Liver (tissue), 9 donors: ENCODE measurements around the gene COX7A1. TPM values are rescaled to one million over a fixed set of nuclear protein-coding genes. Genes with fewer than 3 reads are reported as not detected.

ENCODE experiments used
- DNase-seq: peaks from one replicate; pipeline ENCODE4 v3.0.0-alpha.2; 2017; ENCODE audit warnings: low spot score
- H3K27ac ChIP-seq, 2 donors: one replicate each; pipeline ENCODE4 v1.7.0; 2013; ENCODE audit warnings: inconsistent platforms in 2 of 2, low read length in 2 of 2, control low read depth in 1 of 2, low read depth in 1 of 2, mild to moderate bottlenecking in 1 of 2
- H3K27me3 ChIP-seq, 4 donors: one replicate each; pipeline versions ENCODE4 v1.6.1 to v1.7.0; 2013; ENCODE audit warnings: low read length in 3 of 4, inconsistent platforms in 1 of 4, mild to moderate bottlenecking in 1 of 4, moderate library complexity in 1 of 4; ENCODE audit not compliant: control insufficient read depth in 4 of 4, insufficient read depth in 4 of 4
- H3K36me3 ChIP-seq, 4 donors: one replicate each; pipeline versions ENCODE4 v1.6.1 to v1.7.0; 2013; ENCODE audit warnings: low read length in 3 of 4, mild to moderate bottlenecking in 3 of 4, low read depth in 1 of 4, moderate library complexity in 1 of 4; ENCODE audit not compliant: control insufficient read depth in 4 of 4, insufficient read depth in 3 of 4
- H3K4me1 ChIP-seq, 4 donors: one replicate each; pipeline versions ENCODE4 v1.6.1 to v1.7.0; 2013; ENCODE audit warnings: low read length in 3 of 4, mild to moderate bottlenecking in 3 of 4, moderate library complexity in 1 of 4; ENCODE audit not compliant: control insufficient read depth in 4 of 4, insufficient read depth in 4 of 4
- H3K4me3 ChIP-seq, 3 donors: one replicate each; pipeline versions ENCODE4 v1.6.1 to v1.7.0; 2013; ENCODE audit warnings: low read length in 3 of 3, control low read depth in 1 of 3, low read depth in 1 of 3, mild to moderate bottlenecking in 1 of 3
- H3K9ac ChIP-seq, 2 donors: one replicate each; pipeline ENCODE4 v1.7.0; 2013; ENCODE audit warnings: low read length in 2 of 2, mild to moderate bottlenecking in 2 of 2, moderate library complexity in 2 of 2, control low read depth in 1 of 2, low read depth in 1 of 2
- H3K9me3 ChIP-seq, 4 donors: one replicate each; pipeline versions ENCODE4 v1.6.1 to v1.7.0; 2013; ENCODE audit warnings: low read length in 3 of 4; ENCODE audit not compliant: control insufficient read depth in 4 of 4
- ATF3 ChIP-seq: IDR thresholded peaks from 2 replicates; pipeline ENCODE4 v1.6.1; 2016; ENCODE audit warnings: antibody characterized with exemption
- CTCF ChIP-seq: fragments of 150-350 bp; IDR thresholded peaks from 2 replicates; pipeline ENCODE4 v1.5.1; 2017; ENCODE audit warnings: improper control_type of control experiment, low read depth, low read length; ENCODE audit not compliant: missing input control
- EGR1 ChIP-seq, 2 donors: IDR thresholded peaks; 2 replicates each; pipeline ENCODE4 v1.6.1; 2016 to 2018; ENCODE audit warnings: antibody characterized with exemption in 2 of 2, low read depth in 2 of 2
- FOXA1 ChIP-seq: IDR thresholded peaks from 2 replicates; pipeline ENCODE4 v1.6.1; 2016; ENCODE audit warnings: antibody characterized with exemption
- FOXA2 ChIP-seq: IDR thresholded peaks from 2 replicates; pipeline ENCODE4 v1.6.1; 2016; ENCODE audit warnings: antibody characterized with exemption
- GABPA ChIP-seq, 2 donors: IDR thresholded peaks in 1 of 2; conservative IDR thresholded peaks in 1 of 2; 2 replicates each; pipeline ENCODE4 v1.6.1; 2016; ENCODE audit warnings: antibody characterized with exemption in 2 of 2, mild to moderate bottlenecking in 1 of 2, moderate library complexity in 1 of 2
- HNF4A ChIP-seq, 2 donors: conservative IDR thresholded peaks; 2 replicates each; pipeline ENCODE4 v1.6.1; 2016; ENCODE audit warnings: antibody characterized with exemption in 2 of 2, mild to moderate bottlenecking in 2 of 2
- HNF4G ChIP-seq: IDR thresholded peaks from 2 replicates; pipeline ENCODE4 v1.6.1; 2016; ENCODE audit warnings: antibody characterized with exemption
- JUND ChIP-seq, 2 donors: IDR thresholded peaks; 2 replicates each; pipeline ENCODE4 v1.6.1; 2016; ENCODE audit warnings: antibody characterized with exemption in 2 of 2
- MAX ChIP-seq: IDR thresholded peaks from 2 replicates; pipeline ENCODE4 v1.6.1; 2016; ENCODE audit warnings: antibody characterized with exemption
- NR2F2 ChIP-seq: IDR thresholded peaks from 2 replicates; pipeline ENCODE4 v1.6.1; 2016; ENCODE audit warnings: antibody characterized with exemption
- RAD21 ChIP-seq, 2 donors: IDR thresholded peaks; 2 replicates each; pipeline ENCODE4 v1.6.1; 2016; ENCODE audit warnings: antibody characterized with exemption in 2 of 2, mild to moderate bottlenecking in 2 of 2
- REST ChIP-seq: IDR thresholded peaks from 2 replicates; pipeline ENCODE4 v1.6.1; 2016; ENCODE audit warnings: antibody characterized with exemption, mild to moderate bottlenecking
- RXRA ChIP-seq, 2 donors: IDR thresholded peaks; 2 replicates each; pipeline ENCODE4 v1.6.1; 2017 to 2018; ENCODE audit warnings: antibody characterized with exemption in 2 of 2, mild to moderate bottlenecking in 1 of 2
- SP1 ChIP-seq: IDR thresholded peaks from 2 replicates; pipeline ENCODE4 v1.6.1; 2018; ENCODE audit warnings: antibody characterized with exemption, mild to moderate bottlenecking
- TAF1 ChIP-seq: conservative IDR thresholded peaks from 2 replicates; pipeline ENCODE4 v1.6.1; 2016; ENCODE audit warnings: antibody characterized with exemption, mild to moderate bottlenecking
- YY1 ChIP-seq: IDR thresholded peaks from 2 replicates; pipeline ENCODE4 v1.6.1; 2016; ENCODE audit warnings: antibody characterized with exemption, mild to moderate bottlenecking
- ZBTB33 ChIP-seq: IDR thresholded peaks from 2 replicates; pipeline ENCODE4 v1.6.1; 2016; ENCODE audit warnings: antibody characterized with exemption
- WGBS: extraction: QIAGEN DNeasy Blood & Tissue Kit; methylation state at CpG from one replicate; pipeline ENCODE4 v1.1.7; 2013; 5-methylcytosine and 5-hydroxymethylcytosine counted together
- polyA plus RNA-seq, 2 donors: library from polyadenylated mRNA; stranded (reverse) in 1 of 2; unstranded in 1 of 2; fragments of 200-250 nt in 1 of 2; fragments of >200 nt in 1 of 2; fragmentation: Nextera tagmentation in 1 of 2; extraction: Ambion mirVana in 1 of 2; gene quantifications; one replicate each; pipeline versions ENCODE4 v1.2.1 to v1.2.3, GENCODE V29; 2013 to 2015
- total RNA-seq, 2 donors: library from RNA; depleted of rRNA; stranded (reverse); fragments of >200 nt; gene quantifications; one replicate each; pipeline ENCODE4 v1.2.3, GENCODE V29; 2014
- donor health status: healthy.
- donor health status: healthy.
- donor health status: healthy.
- donor health status: healthy.
- donor health status: healthy.

The COX7A1 gene
- total and polyA plus RNA-seq, 4 donors, result 0.17 to 11.4 (median 1.3) TPM

GRCh38 chr19:36116344-36116637, 36.0 kb downstream of the COX7A1 start:
- 95% methylated on average over 1 of the region's 1 CpG for WGBS
- Histone ChIP-seq H3K36me3 (peaks cover 0 to 16% (median 8%) of the 10 kb centered on the region in 4 donors), H3K9ac (no peak overlapping the region), H3K9me3 (no peaks in the 10 kb centered on the region), H3K4me1 (peaks cover 5 to 21% (median 17%) of the 10 kb centered on the region in 4 donors), H3K4me3 (no peak overlapping the region), H3K27me3 (no peaks in the 10 kb centered on the region), H3K27ac (no peak overlapping the region)
- TF ChIP-seq YY1 (no peak), MAX (no peak), GABPA (IDR thresholded peaks at IDR 0.05 in 1 of 2, conservative IDR thresholded peaks at IDR 0.05 in 1 of 2) (no peak), EGR1 (IDR thresholded peaks at IDR 0.05; ENCODE audit: low read depth in 2 of 2) (no peak), CTCF (no peak), NR2F2 (no peak), RAD21 (IDR thresholded peaks at IDR 0.05) (no peak), FOXA2 (no peak), RXRA (IDR thresholded peaks at IDR 0.05) (no peak), ZBTB33 (no peak), FOXA1 (no peak), JUND (IDR thresholded peaks at IDR 0.05) (no peak), HNF4A (conservative IDR thresholded peaks at IDR 0.05) (no peak), REST (no peak), ATF3 (no peak), SP1 (no peak), HNF4G (no peak), TAF1 (no peak)
- no peak for DNase-seq
